Myocyte (in vitro differentiated cells): ENCODE results near the gene UGDH. TPM values are rescaled to one million over a fixed set of nuclear protein-coding genes. Genes with fewer than 3 reads are reported as not detected.

ENCODE experiments used
- DNase-seq: peaks from one replicate; pipeline ENCODE4 v3.0.0-alpha.2; 2012; ENCODE audit warnings: low read depth
- total RNA-seq: library from RNA; depleted of rRNA; stranded (reverse); fragments of >200 nt; gene quantifications from 2 replicates; pipeline ENCODE4 v1.2.3, GENCODE V29; 2014

The UGDH gene
- total RNA-seq, 1 donor from 2014 or later, result 58.2 TPM

DNA sequence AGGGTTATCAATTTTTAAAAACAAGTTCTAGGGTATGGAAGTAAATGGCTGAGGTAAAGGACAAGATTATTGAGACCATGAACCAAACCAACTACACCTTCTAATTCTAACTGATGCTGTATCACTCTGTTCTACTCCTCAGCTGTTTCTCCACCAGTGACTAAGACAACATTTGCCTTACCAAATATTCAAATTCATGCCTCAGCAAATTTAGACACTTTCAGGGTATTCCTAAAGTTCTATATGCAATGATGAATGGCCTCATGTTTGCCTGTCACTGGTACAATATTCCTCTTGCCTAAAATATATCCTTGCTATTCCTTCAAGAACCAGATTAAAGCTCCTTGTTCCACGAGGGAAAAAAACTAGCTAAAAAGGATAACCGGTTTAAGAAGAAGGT lies 73.5 kb downstream of the UGDH start:
- no peak for DNase-seq

GRCh38 chr4:39452860-39453587 lies 74.2 kb downstream of the UGDH start:
- no peak for DNase-seq

DNA sequence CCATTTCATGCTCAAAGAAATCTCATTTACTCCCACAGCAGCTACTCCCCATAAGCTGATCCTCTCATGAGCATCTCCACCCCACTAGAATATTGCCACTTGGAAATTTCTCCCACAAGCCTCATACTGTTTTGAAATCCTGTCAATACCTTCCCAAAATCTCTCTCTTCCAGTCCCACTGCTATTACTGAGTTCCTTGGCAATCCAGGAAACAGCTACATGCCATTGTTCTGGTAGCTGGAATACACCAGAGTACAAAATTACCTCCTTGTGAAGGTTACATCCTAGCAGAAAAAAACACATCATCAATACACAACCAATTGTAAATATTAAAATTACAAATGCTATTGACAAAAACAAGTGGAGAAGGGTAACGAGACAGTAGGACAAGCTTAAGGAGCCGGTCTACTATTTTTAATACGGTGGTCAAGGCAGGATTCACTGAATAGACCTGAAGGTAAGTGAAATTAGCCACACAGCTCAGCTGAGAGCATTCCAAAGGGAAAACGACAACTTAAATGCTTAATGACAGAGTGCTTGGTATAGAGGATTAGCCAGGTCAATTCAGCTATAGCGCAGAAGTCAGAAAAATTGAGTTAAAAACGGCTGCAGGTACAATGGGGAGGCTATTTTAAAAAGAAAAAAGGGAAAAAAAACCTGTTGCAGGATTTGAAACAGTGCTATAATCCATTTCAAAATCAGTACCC lies 74.9 kb downstream of the UGDH start:
- DNase-seq, result no peak

GRCh38 chr4:39451423-39452023 lies 75.7 kb downstream of the UGDH start:
- no peak for DNase-seq

- DNase-seq, result no peak
Observed at GRCh38 chr4:39450618-39451017, 76.6 kb downstream of the UGDH start.

Other genes with a start within 250 kb of the UGDH start
- gene RFC1, start 161.1 kb downstream of the UGDH start, total RNA-seq, result 36.4 and 51.4 TPM in 2 replicates
- gene KLB, start 120.5 kb downstream of the UGDH start, total RNA-seq, result not detected in 2 replicates
- 4,018 and 4,391 TPM in 2 replicates for gene RPL9, start 68.5 kb downstream of the UGDH start, total RNA-seq
- gene LIAS, start 68.4 kb downstream of the UGDH start, total RNA-seq, result 14.5 and 16.6 TPM in 2 replicates
- 16.1 and 25.4 TPM in 2 replicates for gene SMIM14, start 111.4 kb upstream of the UGDH start, total RNA-seq
- gene UBE2K, start 170.7 kb upstream of the UGDH start, total RNA-seq, result 18.4 and 24.5 TPM in 2 replicates